LNCaP clone FGC (cell line): ENCODE measurements around the gene SCN4B.

Experiments
- DNase-seq: peaks from one replicate; pipeline ENCODE4 v3.0.0-alpha.2; 2011; ENCODE audit warnings: low read depth
- H3K4me3 ChIP-seq: 2 replicates; pipeline ENCODE4 v1.5.1; 2011; ENCODE audit warnings: mild to moderate bottlenecking, low read depth, low read length, control low read depth
- CTCF ChIP-seq: IDR thresholded peaks from 2 replicates; pipeline ENCODE4 v1.5.1; 2012; ENCODE audit warnings: mild to moderate bottlenecking; ENCODE audit not compliant: control insufficient read depth, insufficient read depth; ENCODE audit errors: extremely low read depth

Gene SCN4B

DNA sequence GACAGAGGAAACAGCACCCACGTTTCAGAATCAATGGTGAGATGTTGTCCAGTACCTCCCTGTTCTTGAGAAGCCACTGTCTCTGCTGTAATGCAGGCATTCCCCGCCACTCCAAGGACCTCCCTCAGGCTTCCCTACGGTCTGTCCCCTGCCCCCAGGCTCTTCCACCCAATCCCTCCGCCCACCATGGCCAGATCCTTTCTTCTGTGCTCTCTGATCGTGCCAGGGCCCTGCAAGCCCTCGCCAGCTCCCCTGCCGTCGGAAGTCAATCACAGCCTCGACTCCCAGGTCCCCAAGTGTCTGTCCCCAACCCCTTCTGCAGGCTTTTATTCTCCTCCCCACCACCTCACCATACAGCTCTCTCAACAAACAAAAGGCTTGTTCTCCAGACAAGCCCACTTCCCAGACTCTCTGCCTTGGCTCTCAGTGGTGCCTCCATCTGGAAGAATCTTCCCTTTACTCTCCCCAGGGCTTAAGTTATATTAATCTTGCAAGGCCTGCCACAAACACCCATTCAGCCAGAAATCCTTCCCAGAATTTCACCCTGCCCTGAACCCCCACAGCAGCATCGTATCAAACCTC, 13.7 kb downstream of the SCN4B start:
- DNase-seq = no peak
- TF ChIP-seq CTCF = no peak
- no peak overlapping the region for H3K4me3 ChIP-seq

- TF ChIP-seq CTCF = no peak
- no peak for DNase-seq
These were observed 15.8 kb downstream of the SCN4B start for GRCh38 chr11:118136801-118137200.

GRCh38 chr11:118136341-118136740, 16.3 kb downstream of the SCN4B start:
- TF ChIP-seq CTCF = no peak
- H3K4me3 ChIP-seq = no peak overlapping the region

More at GRCh38 chr11:118136801-118137200, 15.8 kb downstream of the SCN4B start:
- no peak overlapping the region for H3K4me3 ChIP-seq

DNA sequence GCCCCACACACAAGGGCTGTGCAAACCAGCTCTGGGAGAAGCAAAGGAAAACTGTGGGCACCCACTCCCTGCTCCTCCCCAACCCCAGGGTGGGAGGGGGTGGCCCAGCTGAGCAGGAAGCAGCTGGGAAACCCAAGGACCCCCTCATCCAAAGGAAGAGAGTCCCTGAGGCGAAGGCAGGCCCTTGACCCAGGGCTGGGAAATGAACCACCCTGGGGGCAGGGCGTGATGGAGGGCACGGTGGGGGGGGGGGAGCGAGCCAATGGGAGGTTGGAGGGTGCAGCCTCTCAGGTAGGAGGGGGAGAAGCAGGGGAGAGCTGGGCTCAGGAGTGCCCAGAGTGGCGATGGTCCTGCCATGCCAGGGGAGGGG, 16.8 kb downstream of the SCN4B start:
- DNase-seq = no peak
- no peak for TF ChIP-seq CTCF
- no peak overlapping the region for H3K4me3 ChIP-seq

More at GRCh38 chr11:118136341-118136740, 16.3 kb downstream of the SCN4B start:
- no peak for DNase-seq

DNA sequence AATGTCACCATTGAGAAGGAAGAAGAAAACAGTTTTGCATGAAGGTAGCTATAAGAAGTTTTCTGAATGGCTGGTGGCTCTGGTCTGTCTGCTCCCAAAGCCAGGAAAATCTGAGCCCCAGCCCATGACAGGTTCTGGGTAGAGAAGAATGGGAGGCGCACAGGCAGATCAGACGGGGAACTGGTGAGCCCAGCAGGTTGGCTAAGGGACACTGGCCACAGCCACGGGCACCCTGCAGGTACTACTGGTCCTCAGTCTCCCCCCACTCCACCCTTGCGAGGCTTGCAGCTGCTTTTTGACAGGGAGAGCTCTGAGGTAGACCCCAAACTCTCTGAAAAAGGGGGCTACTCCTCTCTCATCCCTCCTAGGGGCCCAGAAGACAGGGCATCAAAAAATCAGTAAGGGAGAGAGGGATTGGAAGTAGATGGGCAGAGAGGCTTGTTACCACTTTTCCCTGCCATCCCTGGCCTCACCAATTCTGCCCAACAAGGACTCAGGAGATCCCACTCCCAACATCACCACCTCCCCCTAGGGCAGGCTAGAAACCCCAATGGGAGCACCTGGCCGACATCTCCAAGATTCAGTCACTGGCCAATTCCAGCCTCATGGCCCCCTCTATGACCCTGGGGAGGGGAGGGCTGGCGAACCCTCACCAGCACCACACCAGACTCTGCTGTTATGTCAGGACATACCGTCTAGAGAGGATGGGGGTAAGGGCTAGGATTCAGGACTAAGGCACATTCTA, 17.4 kb downstream of the SCN4B start:
- no peak for TF ChIP-seq CTCF
- DNase-seq = no peak

GRCh38 chr11:118133816-118134215, 18.8 kb downstream of the SCN4B start:
- H3K4me3 ChIP-seq = no peak overlapping the region
- no peak for DNase-seq
- TF ChIP-seq CTCF = no peak

More for the DNA sequence above, 17.4 kb downstream of the SCN4B start:
- no peak overlapping the region for H3K4me3 ChIP-seq
